Esophagus squamous epithelium (tissue), 5 donors: Measurements from ENCODE around the gene NUDT6. TPM values are rescaled to one million over a fixed set of nuclear protein-coding genes. Genes with fewer than 3 reads are reported as not detected.

Experiments
- DNase-seq: peaks from one replicate; lab custom pipeline; 2025; lab: John Stamatoyannopoulos, UW
- H3K27ac ChIP-seq, 4 donors: fragments of 200-600 bp; sonication (generic); one replicate each; pipeline ENCODE4 v1.5.1; 2016 to 2019; ENCODE audit warnings: mild to moderate bottlenecking in 1 of 4
- H3K27me3 ChIP-seq, 4 donors: fragments of 200-600 bp; sonication (generic); 1 replicate in 3 of 4; 2 replicates in 1 of 4; pipeline versions ENCODE4 v1.5.1 to v1.6.0; 2017 to 2021; ENCODE audit warnings: antibody characterized with exemption in 1 of 4
- H3K36me3 ChIP-seq, 3 donors: fragments of 200-600 bp; sonication (generic); one replicate each; pipeline ENCODE4 v1.5.1; 2016 to 2019
- H3K4me1 ChIP-seq, 3 donors: fragments of 200-600 bp; sonication (generic); one replicate each; pipeline ENCODE4 v1.5.1; 2017 to 2019
- H3K4me3 ChIP-seq, 4 donors: fragments of 200-600 bp; sonication (generic); 1 replicate in 3 of 4; 2 replicates in 1 of 4; pipeline ENCODE4 v1.5.1; 2016 to 2019; ENCODE audit warnings: mild to moderate bottlenecking in 2 of 4, moderate library complexity in 1 of 4
- H3K9me3 ChIP-seq, 3 donors: fragments of 200-600 bp; sonication (generic); one replicate each; pipeline ENCODE4 v1.5.1; 2016 to 2019
- CTCF ChIP-seq, 6 experiments: fragments of 450-650 bp in 4 of 6; fragments of 200-600 bp in 2 of 6; sonication (generic) in 2 of 6; IDR thresholded peaks; one replicate each; pipeline ENCODE4 v1.5.1; 2016 to 2019; ENCODE audit warnings: antibody characterized with exemption in 6 of 6, mild to moderate bottlenecking in 4 of 6, moderate library complexity in 4 of 6
- POLR2A ChIP-seq, 4 donors: fragments of 450-650 bp; IDR thresholded peaks; one replicate each; pipeline ENCODE4 v1.6.1; 2017; ENCODE audit warnings: antibody characterized with exemption in 4 of 4, mild to moderate bottlenecking in 4 of 4, moderate library complexity in 3 of 4
- WGBS, 2 donors: methylation state at CpG; one replicate each; pipeline ENCODE4 v1.1.5; 2018; 5-methylcytosine and 5-hydroxymethylcytosine counted together
- intact Hi-C: fragments of 100-400 bp; cut with DNase I; formaldehyde crosslinking; loops from one replicate; pipeline ENCODE4 v1.15.0; 2022
- total RNA-seq, 4 donors: library from RNA; depleted of rRNA; stranded (reverse); fragments of >200 nt; gene quantifications; one replicate each; pipeline ENCODE4 v1.1.0, GENCODE V29; 2016
- donor health status: DM: yes; HTN: yes; CAD: no.

NUDT6 gene
- total RNA-seq, 4 donors from 2014 or later = 1.8 to 8.8 (median 4.3) TPM

GRCh38 chr4:122960611-122961000, 38.2 kb upstream of the NUDT6 start:
- H3K36me3 ChIP-seq = no peaks in the 10 kb centered on the region
- DNase-seq = no peak
- H3K27me3 ChIP-seq = no peaks in the 10 kb centered on the region
- H3K4me3 ChIP-seq = no peak overlapping the region
- no peaks in the 10 kb centered on the region for H3K9me3 ChIP-seq
- 32 to 83% methylated on average over 2 of the region's 2 CpGs for WGBS, 2 donors
- peaks cover 0 to 11% (median 0%) of the 10 kb centered on the region in 3 donors for H3K4me1 ChIP-seq
- intact Hi-C loops = no loop called here
- TF ChIP-seq CTCF (IDR thresholded peaks at IDR 0.05) (no peak), POLR2A (IDR thresholded peaks at IDR 0.05) (no peak)
- H3K27ac ChIP-seq = peak overlapping the region in 2 of 4 donors; percentile 2 to 22

GRCh38 chr4:122959981-122960610, 37.7 kb upstream of the NUDT6 start:
- H3K27me3 ChIP-seq = no peaks in the 10 kb centered on the region
- H3K4me3 ChIP-seq = no peak overlapping the region
- H3K27ac ChIP-seq = peak overlapping the region in 2 of 4 donors; percentile 22 to 25
- TF ChIP-seq CTCF (IDR thresholded peaks at IDR 0.05) (no peak), POLR2A (IDR thresholded peaks at IDR 0.05) (no peak)
- 59 to 75% methylated on average over 3 of the region's 3 CpGs for WGBS, 2 donors
- DNase-seq = no peak
- intact Hi-C loops = no loop called here
- H3K36me3 ChIP-seq = no peaks in the 10 kb centered on the region
- H3K9me3 ChIP-seq = no peaks in the 10 kb centered on the region
- peaks cover 0 to 11% (median 0%) of the 10 kb centered on the region in 3 donors for H3K4me1 ChIP-seq

GRCh38 chr4:122959441-122959840, 37.0 kb upstream of the NUDT6 start:
- Histone ChIP-seq H3K27ac (no peak overlapping the region), H3K27me3 (no peaks in the 10 kb centered on the region), H3K4me3 (no peak overlapping the region), H3K36me3 (no peaks in the 10 kb centered on the region), H3K4me1 (peaks cover 0 to 11% (median 0%) of the 10 kb centered on the region in 3 donors), H3K9me3 (no peaks in the 10 kb centered on the region)
- intact Hi-C loops = no loop called here
- WGBS, 2 donors = 40 to 57% methylated on average over 3 of the region's 3 CpGs
- TF ChIP-seq CTCF (IDR thresholded peaks at IDR 0.05) (no peak), POLR2A (IDR thresholded peaks at IDR 0.05) (no peak)
- DNase-seq = no peak

GRCh38 chr4:122958505-122958904, 36.1 kb upstream of the NUDT6 start:
- intact Hi-C loops = no loop called here

More at GRCh38 chr4:122958505-122958904, 36.1 kb upstream of the NUDT6 start:
- Histone ChIP-seq H3K4me3 (no peak overlapping the region), H3K4me1 (peaks cover 0 to 11% (median 0%) of the 10 kb centered on the region in 3 donors), H3K27me3 (no peaks in the 10 kb centered on the region), H3K9me3 (no peaks in the 10 kb centered on the region), H3K27ac (no peak overlapping the region), H3K36me3 (peaks cover 0 to 7% (median 0%) of the 10 kb centered on the region in 3 donors)
- TF ChIP-seq CTCF (IDR thresholded peaks at IDR 0.05) (no peak), POLR2A (IDR thresholded peaks at IDR 0.05) (no peak)
- no peak for DNase-seq
- WGBS, 2 donors = 71 to 100% methylated on average over 2 of the region's 2 CpGs
